ENCODE data around the gene CLEC20A.

The CLEC20A gene

GRCh38 chr1:178496410-178497135 lies at the start of gene CLEC20A:
Gene CLEC20A, minus strand, starts transcription at chr1:178496964. Its CDS starts 25 bp downstream, at chr1:178496939.
- no peak for ATAC-seq

DNA sequence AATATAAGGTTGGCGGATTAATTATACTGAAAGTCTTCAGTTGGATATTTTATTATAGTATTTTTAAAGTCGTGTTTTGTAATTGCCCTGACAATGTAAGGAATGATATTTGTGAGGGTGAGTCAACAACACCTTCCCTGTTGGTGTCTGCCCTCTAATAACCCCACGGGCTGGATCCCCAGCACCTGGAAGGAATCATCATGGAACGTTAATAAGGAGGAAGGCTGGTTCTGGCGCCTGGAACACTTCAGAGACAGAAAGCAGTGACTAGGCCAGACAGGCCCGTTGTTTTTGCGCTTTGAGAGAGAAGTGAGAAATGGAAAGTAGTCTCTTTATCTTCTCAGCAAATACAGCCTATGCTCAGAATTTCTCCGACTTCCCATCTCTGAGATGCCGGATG lies 47.8 kb upstream of the CLEC20A start:
- ATAC-seq: no peak

DNA sequence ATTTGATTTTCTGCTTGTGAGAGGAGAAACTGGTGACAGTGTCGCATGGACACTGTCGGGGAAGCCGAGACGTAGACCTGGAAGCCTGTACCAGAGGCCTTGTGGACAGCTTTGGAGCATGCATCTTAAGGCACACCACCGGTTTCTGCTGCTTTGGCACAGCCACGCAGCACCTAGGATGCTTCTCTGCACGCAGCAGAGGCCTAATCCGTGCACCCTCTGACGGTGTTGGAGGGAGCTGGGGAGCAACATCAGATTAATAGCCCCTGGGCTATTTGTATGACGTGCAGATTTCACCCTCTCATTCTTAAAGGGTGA lies 46.5 kb upstream of the CLEC20A start:
- no peak for ATAC-seq

DNA sequence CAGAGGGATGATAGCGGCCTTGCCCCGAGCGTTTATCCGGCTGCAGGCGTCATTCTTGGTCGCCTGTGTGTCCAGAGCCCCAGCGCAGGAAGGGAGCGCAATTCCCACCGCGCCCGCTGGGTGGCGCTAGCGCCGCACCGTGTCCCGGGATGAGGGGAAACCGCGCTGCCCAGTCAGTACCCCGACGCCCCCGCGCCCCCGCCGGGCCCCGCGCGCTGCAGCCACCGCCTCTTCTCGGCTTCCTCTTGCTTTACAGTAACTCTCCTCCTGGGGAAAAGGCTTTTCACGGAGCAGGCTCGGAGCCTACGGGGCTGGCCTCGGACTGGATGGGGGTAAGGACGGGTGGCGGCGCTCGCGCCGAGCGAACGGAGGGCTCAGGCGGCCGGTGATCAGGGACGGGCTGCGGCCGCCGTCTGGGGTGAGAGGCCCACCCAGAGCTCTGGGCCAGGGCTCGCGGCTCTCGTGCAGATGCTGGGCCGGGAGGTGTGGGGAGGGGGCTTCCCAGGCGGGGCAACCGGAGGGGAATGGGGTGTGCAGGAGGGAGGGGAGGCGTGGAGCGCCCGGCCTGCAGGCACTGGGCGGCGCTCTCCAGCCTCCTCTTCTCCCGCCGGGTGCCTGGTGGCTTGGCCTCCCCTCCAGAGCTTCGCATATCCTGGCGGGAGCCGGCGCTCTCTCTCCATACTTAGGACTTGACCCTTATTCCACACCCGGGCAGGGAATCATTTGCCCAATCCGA lies 46.0 kb upstream of the CLEC20A start:
- peak; percentile 85 for ATAC-seq

DNA sequence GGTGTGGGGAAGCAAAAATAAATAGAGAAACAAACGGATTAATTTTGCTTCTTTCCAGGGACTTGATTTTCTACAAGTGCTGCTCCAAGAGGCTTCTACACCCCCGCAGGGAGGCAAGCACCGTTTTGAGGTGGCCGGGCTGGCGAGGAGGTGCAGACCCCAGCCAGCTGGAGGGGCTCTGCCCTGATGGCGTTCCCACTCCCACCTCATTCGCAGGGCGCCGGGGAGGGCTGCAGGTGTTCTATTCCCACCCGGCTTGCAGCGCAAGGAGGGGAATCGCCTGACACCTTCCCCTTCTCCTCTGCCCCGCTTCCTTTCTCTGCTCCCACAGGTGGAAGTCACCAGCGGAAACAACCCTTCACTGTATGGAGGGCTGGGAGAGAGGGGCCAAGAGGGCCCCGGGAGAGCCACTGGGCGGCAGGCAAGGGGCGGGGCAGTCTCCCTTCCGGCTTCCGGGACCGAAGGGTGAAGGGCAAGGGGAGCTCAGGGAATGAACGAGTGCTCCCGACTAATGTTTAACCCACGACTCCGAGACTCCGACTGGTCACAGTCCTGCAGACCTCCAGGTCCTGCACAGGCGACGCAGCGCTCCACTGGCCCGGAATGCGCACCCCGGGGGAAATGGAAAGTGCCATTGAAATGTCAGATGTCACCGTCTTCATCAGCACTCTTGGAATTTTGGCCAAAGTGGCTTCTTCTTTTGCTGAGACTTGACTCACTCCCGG lies 45.2 kb upstream of the CLEC20A start:
- ATAC-seq: peak; percentile 46 to 53

DNA sequence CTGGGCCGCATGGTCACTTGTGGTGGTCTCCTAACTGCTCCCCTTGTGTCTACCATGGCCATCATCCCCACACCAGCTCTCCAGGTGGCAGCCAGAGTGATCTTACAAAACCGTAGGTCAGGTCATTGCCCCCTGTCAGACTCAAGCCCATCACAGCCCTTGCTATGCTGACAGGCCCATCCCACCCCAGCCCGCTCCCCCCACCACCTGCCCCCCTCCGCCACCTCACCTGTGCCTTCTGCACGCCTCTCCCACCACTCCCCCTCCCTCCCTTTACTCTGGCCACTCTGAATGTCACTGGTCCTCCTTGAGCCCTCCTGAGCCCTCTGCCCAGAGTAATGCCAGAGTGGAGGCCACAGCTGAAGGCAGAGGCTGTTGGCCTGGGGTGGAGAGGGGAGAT lies 44.6 kb upstream of the CLEC20A start:
- no peak for ATAC-seq

- no peak for ATAC-seq
Measured at GRCh38 chr1:178540646-178541045, 43.9 kb upstream of the CLEC20A start.

DNA sequence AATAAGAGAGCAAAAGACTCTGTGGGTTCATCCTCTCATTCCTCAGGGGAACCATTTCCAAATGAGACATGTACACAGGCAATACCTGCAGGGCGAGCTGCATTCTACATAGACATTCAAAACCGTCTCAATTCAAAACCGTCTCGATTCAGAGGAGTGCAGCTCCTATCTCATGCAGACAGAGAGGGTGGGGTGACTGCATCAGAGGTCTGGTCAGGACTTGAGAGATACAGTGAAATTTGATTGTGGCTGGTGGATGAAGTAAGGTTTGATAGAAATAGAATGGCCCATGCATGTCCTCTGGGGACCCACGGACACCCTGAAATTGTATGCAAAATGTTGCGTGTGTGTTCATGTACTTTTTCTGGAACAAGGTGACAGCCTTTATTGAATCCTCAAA lies 43.4 kb upstream of the CLEC20A start:
- no peak for ATAC-seq

- no peak for ATAC-seq
Measured at GRCh38 chr1:178539291-178539690, 42.5 kb upstream of the CLEC20A start.

GRCh38 chr1:178538192-178538916 lies 41.6 kb upstream of the CLEC20A start:
- no peak for ATAC-seq

GRCh38 chr1:178537382-178538090 lies 40.8 kb upstream of the CLEC20A start:
- no peak for ATAC-seq

DNA sequence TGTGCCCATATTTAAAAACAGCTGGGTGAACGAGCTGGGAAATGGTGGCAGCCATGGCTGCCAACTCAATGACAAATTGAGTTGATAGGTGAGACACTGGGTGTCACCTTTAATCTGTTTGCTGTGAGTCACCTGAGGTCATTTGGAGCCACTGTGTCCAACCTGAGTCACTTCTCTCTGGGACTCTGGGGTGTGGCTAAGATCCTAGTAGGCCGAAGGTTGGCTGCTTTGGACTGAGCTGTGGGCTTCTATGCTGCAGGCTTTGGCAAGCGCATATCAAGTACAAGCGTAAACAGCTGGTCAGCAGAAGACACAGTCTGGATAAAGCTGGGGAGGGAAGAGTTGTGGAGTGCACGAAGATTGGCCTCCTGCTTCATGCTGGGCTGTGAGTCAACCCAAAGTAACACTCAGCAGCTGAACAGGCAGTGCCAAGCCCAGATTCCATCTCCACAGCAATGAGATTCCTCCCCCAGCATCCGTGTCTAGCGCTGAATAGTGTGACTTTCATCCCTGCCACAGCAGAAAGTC lies 40.1 kb upstream of the CLEC20A start:
- no peak for ATAC-seq

GRCh38 chr1:178536329-178536728 lies 39.6 kb upstream of the CLEC20A start:
- ATAC-seq: no peak

DNA sequence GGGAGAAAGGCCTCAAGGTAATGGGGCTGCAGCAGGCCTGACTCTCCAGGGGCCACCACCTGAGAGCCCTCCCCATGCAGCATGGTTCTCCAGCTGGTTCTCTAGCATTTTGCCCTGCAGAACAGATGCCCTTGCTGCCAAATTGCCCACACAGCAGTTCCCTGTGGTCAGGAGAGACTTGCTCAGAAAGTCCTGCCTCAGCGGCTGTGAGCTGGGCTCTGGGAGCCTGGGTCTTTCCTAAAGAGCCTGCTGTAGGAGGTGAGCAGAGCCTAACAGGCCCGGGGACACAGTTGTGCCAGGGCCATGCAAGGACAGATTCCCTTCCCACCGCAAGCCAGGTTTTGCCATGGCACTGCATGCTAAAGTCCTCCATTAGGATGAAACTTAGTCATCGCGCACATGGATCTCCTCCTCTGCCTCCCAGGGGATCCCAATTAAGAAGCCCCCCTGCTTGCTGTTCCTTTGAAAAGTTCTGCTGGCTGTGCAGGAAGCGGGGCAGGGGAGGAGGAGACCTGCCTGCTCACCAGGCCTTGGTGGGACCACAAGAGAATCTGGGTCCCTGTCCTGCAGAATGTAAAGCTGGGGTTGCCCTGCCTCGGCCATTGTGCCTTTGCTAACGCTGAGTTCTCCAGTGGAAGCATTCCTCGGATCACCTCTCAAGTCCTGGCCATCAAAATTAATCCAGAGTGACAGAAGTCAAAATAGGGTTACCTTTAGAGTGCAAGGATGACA lies 37.5 kb upstream of the CLEC20A start:
- ATAC-seq: no peak

DNA sequence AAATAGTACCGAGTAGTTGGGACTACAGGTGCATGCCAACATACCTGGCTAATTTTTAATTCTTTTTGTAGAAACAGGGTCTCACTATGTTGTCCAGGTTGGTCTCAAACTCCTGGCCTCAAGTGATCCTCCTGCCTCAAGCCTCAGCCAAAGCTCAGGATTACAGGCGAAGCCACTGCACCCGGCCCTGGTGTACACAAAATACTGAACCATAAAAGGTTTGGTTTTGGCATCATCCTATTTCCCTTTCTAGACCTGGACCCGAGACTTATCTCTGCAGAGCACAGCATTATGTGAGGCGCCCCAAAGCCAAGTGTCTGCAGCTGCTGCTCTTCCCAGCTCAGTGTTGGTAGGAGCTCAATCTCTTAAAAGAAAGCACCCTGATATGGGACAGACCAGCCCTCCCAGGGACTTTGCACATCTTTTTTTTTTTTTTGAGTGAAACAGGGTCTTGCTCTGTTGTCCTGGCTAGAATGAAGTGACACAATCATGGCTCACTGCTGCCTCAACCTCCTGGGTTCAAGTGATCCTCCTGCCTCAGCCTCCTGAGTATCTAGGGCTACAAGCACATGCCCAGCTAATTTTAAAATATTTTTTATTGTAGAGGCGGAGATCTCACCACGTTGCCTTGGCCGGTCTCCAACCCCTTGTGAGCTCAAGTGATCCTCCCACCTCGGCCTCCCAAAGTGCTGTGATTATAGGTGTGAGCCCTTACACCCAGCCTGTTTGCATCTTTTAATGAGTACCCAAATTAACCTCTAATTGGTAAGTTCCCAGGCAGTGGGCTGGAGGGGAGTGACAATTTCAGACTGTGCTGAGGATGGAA lies 36.6 kb upstream of the CLEC20A start:
- no peak for ATAC-seq

- ATAC-seq: peak; percentile 72 to 79
Measured at GRCh38 chr1:178532392-178532791, 35.6 kb upstream of the CLEC20A start.

GRCh38 chr1:178531887-178532286 lies 35.1 kb upstream of the CLEC20A start:
- no peak for ATAC-seq

DNA sequence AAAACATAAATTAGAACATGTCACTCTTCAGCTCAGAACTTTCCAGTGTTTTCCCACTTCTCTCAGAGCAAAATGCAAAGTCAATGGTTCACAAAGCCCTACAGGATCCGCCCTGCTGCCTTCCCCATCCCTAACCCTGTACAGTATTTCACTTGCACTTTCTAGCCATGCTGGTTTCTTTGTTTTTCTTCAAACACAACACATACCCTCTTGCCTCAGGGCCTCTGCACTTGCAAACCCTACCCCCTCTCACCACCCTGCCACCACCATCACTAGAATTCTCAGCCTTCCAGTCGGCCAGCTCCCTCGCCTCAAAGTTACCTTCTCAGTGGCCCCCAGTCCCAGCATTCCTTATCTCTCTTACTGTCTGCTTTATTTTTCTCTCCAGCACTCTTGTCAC lies 33.7 kb upstream of the CLEC20A start:
- no peak for ATAC-seq

DNA sequence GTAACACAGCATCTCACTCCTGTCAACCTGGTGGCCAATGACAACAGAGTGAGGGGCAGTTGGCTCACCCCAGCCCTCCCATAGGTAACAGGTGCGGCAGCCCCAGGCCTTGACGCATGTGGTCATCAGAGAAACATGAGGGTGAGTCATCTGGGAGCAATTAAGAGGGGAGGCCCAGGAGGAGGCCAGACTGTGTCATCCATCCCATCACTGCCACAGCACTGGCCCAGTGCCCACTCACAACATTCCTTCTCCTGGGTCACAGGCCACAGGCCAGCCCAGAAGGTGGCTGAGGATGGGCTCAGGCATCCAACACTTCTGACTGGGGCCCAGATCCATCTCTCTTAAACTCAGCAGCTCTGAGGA lies 33.3 kb upstream of the CLEC20A start:
- ATAC-seq: no peak

DNA sequence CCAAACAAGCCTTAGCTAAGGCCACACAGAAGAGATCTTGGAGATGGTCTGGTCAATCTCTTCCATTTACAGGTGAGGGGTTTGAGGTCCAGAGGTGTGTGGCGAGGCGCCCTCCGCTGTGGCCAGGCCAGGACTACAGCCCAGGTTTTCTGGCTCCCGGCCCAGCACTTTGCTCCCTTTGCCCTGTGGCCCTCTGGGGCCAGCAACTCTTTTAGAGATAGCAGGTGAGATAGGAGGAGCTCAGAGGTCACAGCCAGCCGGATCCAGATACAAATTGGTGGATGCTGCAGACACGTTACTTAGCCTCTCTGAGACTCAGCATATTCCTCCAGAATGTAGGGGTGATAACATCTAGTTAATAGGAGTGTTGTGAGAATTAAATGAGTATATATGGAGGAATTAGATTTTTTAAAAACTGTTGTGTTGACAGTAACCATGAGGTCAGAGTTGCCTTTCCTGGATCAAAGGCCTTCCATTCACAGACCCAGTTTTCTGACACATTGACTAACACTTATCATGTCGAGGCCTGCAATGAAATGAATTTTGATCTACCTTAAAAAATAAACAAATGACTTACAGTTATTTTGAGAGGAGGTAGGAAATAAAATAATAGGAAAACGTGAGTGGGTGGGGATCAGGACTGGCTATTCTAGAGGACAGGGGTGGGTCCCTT lies 32.7 kb upstream of the CLEC20A start:
- ATAC-seq: no peak

All from activated CD4-positive, CD25-positive, alpha-beta regulatory T cell treated with anti-CD3 and anti-CD28 coated beads, Interleukin-2, amount 50 U/mL, for 24 hours (primary cell).